Body of pancreas (tissue), 4 donors: ENCODE measurements around the gene PPM1H.

Experiments
- CTCF ChIP-seq, 7 experiments: fragments of 450-650 bp in 4 of 7; fragments of 200-600 bp in 3 of 7; sonication (generic) in 3 of 7; IDR thresholded peaks; one replicate each; pipeline ENCODE4 v1.5.1; 2016 to 2019; ENCODE audit warnings: antibody characterized with exemption in 7 of 7
- POLR2A ChIP-seq, 3 donors: fragments of 450-650 bp; IDR thresholded peaks; one replicate each; pipeline ENCODE4 v1.6.1; 2016; ENCODE audit warnings: antibody characterized with exemption in 3 of 3, mild to moderate bottlenecking in 2 of 3

- TF ChIP-seq CTCF (IDR thresholded peaks at IDR 0.05) (no peak), POLR2A (IDR thresholded peaks at IDR 0.05) (no peak)
Measured at GRCh38 chr12:62598846-62599245, 336.1 kb downstream of the PPM1H start.
